ENCODE data around the gene LTB. TPM values are rescaled to one million over a fixed set of nuclear protein-coding genes. Genes with fewer than 3 reads are reported as not detected.

Gene LTB
- total and polyA plus RNA-seq, 9 of the 15 experiments (the other 6 are each of a cell fraction or from before 2014, with no cell fraction given): 0.07 to 0.51 TPM; not detected in 7

GRCh38 chr6:31586599-31587281 is 4.5 kb upstream of the LTB start (continued):
- peak in 1 of 2 experiments; percentile 57; a peak in 1 of 4 replicates for TF ChIP-seq ETV6 (IDR thresholded peaks at IDR 0.05; ENCODE audit: borderline replicate concordance in 1 of 2, low read depth in 2 of 2, low read length in 1 of 2)
- no peak for TF ChIP-seq ETV6 (CRISPR knock-in tag; IDR thresholded peaks at IDR 0.05; ENCODE audit: borderline replicate concordance)
- no peak for TF ChIP-seq SMC3 (conservative IDR thresholded peaks at IDR 0.05; ENCODE audit: insufficient read depth, low read depth, low read length)
- peak; percentile 15; the same call in 1 of the 2 replicates for TF ChIP-seq USF2 (CRISPR knock-in tag; IDR thresholded peaks at IDR 0.05)
- no peak for TF ChIP-seq HES1 (IDR thresholded peaks at IDR 0.05; ENCODE audit: low read depth)
- TF ChIP-seq FOXP1 (CRISPR knock-in tag; IDR thresholded peaks at IDR 0.05): no peak
- no peak for TF ChIP-seq NFIC (IDR thresholded peaks at IDR 0.05)
- TF ChIP-seq DACH1 (IDR thresholded peaks at IDR 0.05; ENCODE audit: partially characterized antibody): no peak
- no peak for TF ChIP-seq IRF1 (CRISPR knock-in tag; IDR thresholded peaks at IDR 0.05; ENCODE audit: borderline replicate concordance)
- TF ChIP-seq NCOA6 (IDR thresholded peaks at IDR 0.05): no peak
- no peak for TF ChIP-seq MCM2 (IDR thresholded peaks at IDR 0.05; ENCODE audit: low read depth)
- no peak for TF ChIP-seq EZH2 (IDR thresholded peaks at IDR 0.05; ENCODE audit: borderline replicate concordance, low read depth, low read length)
- no peak for TF ChIP-seq ZNF41 (CRISPR knock-in tag; conservative IDR thresholded peaks at IDR 0.05)
- TF ChIP-seq ZNF395 (CRISPR knock-in tag; IDR thresholded peaks at IDR 0.05): no peak
- no peak for TF ChIP-seq CTCF (IDR thresholded peaks at IDR 0.05 in 2 of 3, conservative IDR thresholded peaks at IDR 0.05 in 1 of 3; ENCODE audit: insufficient read depth in 2 of 3, low read depth in 1 of 3, low read length in 3 of 3)
- no peak for TF ChIP-seq CCAR2 (IDR thresholded peaks at IDR 0.05; ENCODE audit: low read depth, low read length)
- no peak for TF ChIP-seq ZNF347 (CRISPR knock-in tag; IDR thresholded peaks at IDR 0.05; ENCODE audit: low read depth)
- no peak for TF ChIP-seq SLC30A9 (CRISPR knock-in tag; IDR thresholded peaks at IDR 0.05)
- peak; percentile 35; the same call in 1 of the 2 replicates for TF ChIP-seq USF1 (CRISPR knock-in tag; IDR thresholded peaks at IDR 0.05)
- TF ChIP-seq GTF2B (IDR thresholded peaks at IDR 0.05; ENCODE audit: extremely low read depth, insufficient read length): no peak
- no peak for TF ChIP-seq ESRRB (CRISPR knock-in tag; IDR thresholded peaks at IDR 0.05; ENCODE audit: borderline replicate concordance)

Measured in K562 (cell line).